ENCODE results near the gene CYTH4. TPM values are rescaled to one million over a fixed set of nuclear protein-coding genes. Genes with fewer than 3 reads are reported as not detected.

CYTH4 gene
- total RNA-seq, 4 donors from 2014 or later = 4.2 to 21.3 (median 9.3) TPM

GRCh38 chr22:37314315-37315074, 32.2 kb downstream of the CYTH4 start:
- H3K36me3 ChIP-seq = no peaks in the 10 kb centered on the region
- no peak overlapping the region for H3K4me3 ChIP-seq
- WGBS, 2 donors (ENCODE audit: low coverage in 1 of 2) = 69% methylated on average over 7 of the region's 16 CpGs; no CpG with 5 or more reads in 1 of the 2 donors
- peaks cover 89% of the 10 kb centered on the region for H3K27me3 ChIP-seq
- H3K9me3 ChIP-seq = no peaks in the 10 kb centered on the region
- no peak for ATAC-seq
- H3K27ac ChIP-seq = no peak overlapping the region
- TF ChIP-seq CTCF (IDR thresholded peaks at IDR 0.05) = no peak
- no peak for TF ChIP-seq POLR2A (IDR thresholded peaks at IDR 0.05)
- TF ChIP-seq POLR2AphosphoS5 (IDR thresholded peaks at IDR 0.05) = no peak
- TF ChIP-seq EP300 (IDR thresholded peaks at IDR 0.05) = no peak
- H3K4me1 ChIP-seq = peaks cover 0 to 4% (median 0%) of the 10 kb centered on the region in 3 donors

DNA sequence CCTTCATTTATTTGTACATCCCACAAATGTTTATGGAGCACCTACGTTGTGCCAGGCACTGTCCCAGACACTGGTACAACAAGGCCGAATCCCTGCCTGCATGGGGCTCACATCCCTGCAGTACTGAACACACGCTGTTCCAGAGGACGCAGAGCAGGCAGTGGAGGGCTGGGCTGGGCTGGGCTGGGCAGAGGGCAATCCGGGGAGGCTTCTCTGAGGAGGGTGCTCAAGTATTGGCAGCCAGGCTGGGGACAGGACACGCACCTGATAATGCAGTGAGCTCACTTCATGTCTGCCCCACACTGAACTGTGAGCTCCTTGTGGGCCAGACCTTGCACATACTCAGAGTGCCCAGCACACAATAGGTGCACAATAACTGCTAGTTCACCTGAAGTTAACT, 34.1 kb downstream of the CYTH4 start:
- 40 to 80% methylated on average over 1 of the region's 6 CpGs for WGBS, 2 donors (ENCODE audit: low coverage in 1 of 2)
- ATAC-seq = no peak

GRCh38 chr22:37316875-37317371, 34.6 kb downstream of the CYTH4 start:
- Histone ChIP-seq H3K4me3 (no peak overlapping the region), H3K36me3 (no peaks in the 10 kb centered on the region), H3K9me3 (no peaks in the 10 kb centered on the region), H3K27me3 (peaks cover 90% of the 10 kb centered on the region), H3K27ac (no peak overlapping the region), H3K4me1 (no peaks in the 10 kb centered on the region)
- peak in 3 of 4 experiments; percentile 60 to 86 (median 84) for TF ChIP-seq CTCF (IDR thresholded peaks at IDR 0.05)
- no peak for TF ChIP-seq POLR2A (IDR thresholded peaks at IDR 0.05)
- TF ChIP-seq EP300 (IDR thresholded peaks at IDR 0.05) = no peak
- TF ChIP-seq POLR2AphosphoS5 (IDR thresholded peaks at IDR 0.05) = no peak
- no CpG with 5 or more reads among the region's 11 CpGs for WGBS, 2 donors (ENCODE audit: low coverage in 1 of 2)
- ATAC-seq = peak; percentile 71

More for the DNA sequence above, 34.1 kb downstream of the CYTH4 start:
- Histone ChIP-seq H3K4me3 (no peak overlapping the region), H3K4me1 (no peaks in the 10 kb centered on the region), H3K27me3 (peaks cover 88% of the 10 kb centered on the region), H3K27ac (no peak overlapping the region), H3K36me3 (no peaks in the 10 kb centered on the region), H3K9me3 (no peaks in the 10 kb centered on the region)
- TF ChIP-seq POLR2AphosphoS5 (IDR thresholded peaks at IDR 0.05) (no peak), EP300 (IDR thresholded peaks at IDR 0.05) (no peak), POLR2A (IDR thresholded peaks at IDR 0.05) (no peak), CTCF (IDR thresholded peaks at IDR 0.05) (no peak)

DNA sequence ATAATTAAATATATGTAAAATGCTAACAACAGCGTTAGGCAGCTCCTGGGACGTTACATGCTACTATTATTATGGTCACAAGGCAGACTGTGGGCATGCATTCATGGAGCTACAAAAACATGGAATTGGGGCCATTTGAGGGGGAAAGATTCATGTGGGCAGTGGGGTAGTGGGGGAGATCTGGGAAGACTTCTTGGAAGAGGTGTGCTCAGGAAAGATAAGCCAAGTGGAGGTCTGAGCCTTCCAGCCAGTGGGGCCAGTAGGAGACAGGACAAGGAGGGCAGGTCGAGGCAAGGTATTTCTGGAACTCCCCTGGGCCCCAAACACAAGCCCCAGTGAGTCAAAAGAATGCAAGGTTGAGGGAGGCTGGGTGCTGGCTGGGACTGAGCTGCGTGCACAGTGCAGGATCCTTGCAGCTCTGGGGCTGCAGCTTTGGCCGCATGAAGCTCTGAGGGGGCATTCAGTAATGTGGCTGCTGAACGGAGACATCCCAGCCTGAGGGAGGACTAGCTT, 35.4 kb downstream of the CYTH4 start:
- no peak for ATAC-seq
- H3K4me1 ChIP-seq = no peaks in the 10 kb centered on the region
- TF ChIP-seq CTCF (IDR thresholded peaks at IDR 0.05) (no peak), EP300 (IDR thresholded peaks at IDR 0.05) (no peak), POLR2A (IDR thresholded peaks at IDR 0.05) (no peak), POLR2AphosphoS5 (IDR thresholded peaks at IDR 0.05) (no peak)
- H3K27me3 ChIP-seq = peaks cover 90% of the 10 kb centered on the region
- H3K36me3 ChIP-seq = no peaks in the 10 kb centered on the region
- no peak overlapping the region for H3K4me3 ChIP-seq
- no peak overlapping the region for H3K27ac ChIP-seq
- WGBS, 2 donors (ENCODE audit: low coverage in 1 of 2) = 69% methylated on average over 4 of the region's 6 CpGs; no CpG with 5 or more reads in 1 of the 2 donors
- no peaks in the 10 kb centered on the region for H3K9me3 ChIP-seq

Data from gastroesophageal sphincter (tissue), 4 donors.